Measurements from ENCODE around the gene NUDCD3.

DNA sequence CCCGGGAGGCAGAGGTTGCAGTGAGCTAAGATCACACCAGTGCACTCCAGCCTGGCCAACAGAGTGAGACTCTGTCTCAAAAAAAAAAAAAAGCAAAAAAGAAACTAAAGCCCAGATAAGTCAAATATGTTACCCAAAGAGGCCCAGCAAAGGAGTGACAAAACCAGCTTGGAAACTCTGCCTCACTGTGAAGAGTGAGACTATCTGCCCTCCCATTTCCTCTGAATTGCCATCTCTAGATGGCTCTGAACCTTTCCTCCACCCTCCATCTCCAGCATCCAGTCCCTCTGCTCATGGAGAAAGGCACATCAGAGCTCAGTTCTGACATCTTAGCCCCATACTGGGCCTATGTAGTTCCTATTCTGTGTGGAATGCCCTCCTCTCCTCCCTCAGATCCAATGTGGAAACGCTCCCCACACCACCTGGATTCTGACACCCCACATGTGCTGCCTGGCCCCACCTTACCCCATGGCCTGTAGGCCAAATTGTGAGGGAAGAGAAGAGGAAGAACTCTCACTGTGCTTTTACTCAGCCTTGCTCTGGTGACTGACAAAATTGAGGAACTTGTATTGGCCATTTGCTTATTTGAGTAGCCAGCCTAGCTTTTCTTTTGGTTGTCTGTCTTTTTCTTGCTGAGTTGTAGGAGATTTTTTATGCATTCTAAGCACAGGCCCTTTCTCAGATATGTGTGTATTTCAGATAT is 18.0 kb upstream of the NUDCD3 start:
- TF ChIP-seq, protein P1, sequence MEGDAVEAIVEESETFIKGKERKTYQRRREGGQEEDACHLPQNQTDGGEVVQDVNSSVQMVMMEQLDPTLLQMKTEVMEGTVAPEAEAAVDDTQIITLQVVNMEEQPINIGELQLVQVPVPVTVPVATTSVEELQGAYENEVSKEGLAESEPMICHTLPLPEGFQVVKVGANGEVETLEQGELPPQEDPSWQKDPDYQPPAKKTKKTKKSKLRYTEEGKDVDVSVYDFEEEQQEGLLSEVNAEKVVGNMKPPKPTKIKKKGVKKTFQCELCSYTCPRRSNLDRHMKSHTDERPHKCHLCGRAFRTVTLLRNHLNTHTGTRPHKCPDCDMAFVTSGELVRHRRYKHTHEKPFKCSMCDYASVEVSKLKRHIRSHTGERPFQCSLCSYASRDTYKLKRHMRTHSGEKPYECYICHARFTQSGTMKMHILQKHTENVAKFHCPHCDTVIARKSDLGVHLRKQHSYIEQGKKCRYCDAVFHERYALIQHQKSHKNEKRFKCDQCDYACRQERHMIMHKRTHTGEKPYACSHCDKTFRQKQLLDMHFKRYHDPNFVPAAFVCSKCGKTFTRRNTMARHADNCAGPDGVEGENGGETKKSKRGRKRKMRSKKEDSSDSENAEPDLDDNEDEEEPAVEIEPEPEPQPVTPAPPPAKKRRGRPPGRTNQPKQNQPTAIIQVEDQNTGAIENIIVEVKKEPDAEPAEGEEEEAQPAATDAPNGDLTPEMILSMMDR (IDR thresholded peaks at IDR 0.05; ENCODE audit: insufficient read depth, low read length, poor library complexity, severe bottlenecking) = no peak
- no peak for TF ChIP-seq EZH2phosphoT487 (conservative IDR thresholded peaks at IDR 0.05; ENCODE audit: low read length)

All from SU-DHL-6 (cell line).